Upper lobe of left lung (tissue), 4 donors: ENCODE data around the gene CBL.

Source experiments
- CTCF ChIP-seq, 6 experiments: fragments of 450-650 bp in 4 of 6; fragments of 200-600 bp in 2 of 6; sonication (generic) in 2 of 6; IDR thresholded peaks; one replicate each; pipeline ENCODE4 v1.5.1; 2016 to 2019; ENCODE audit warnings: antibody characterized with exemption in 6 of 6
- EP300 ChIP-seq, 4 donors: sonication (generic); formaldehyde crosslinking; IDR thresholded peaks; one replicate each; pipeline ENCODE4 v1.5.1; 2017; ENCODE audit warnings: antibody characterized with exemption in 4 of 4, control low read depth in 2 of 4

- TF ChIP-seq CTCF (IDR thresholded peaks at IDR 0.05) (no peak), EP300 (IDR thresholded peaks at IDR 0.05) (no peak)
Measured at GRCh38 chr11:119218141-119218878, 12.2 kb downstream of the CBL start.
